B cell (primary cell): ENCODE data around the gene NTN3. TPM values are rescaled to one million over a fixed set of nuclear protein-coding genes. Genes with fewer than 3 reads are reported as not detected.

Experiments used
- ATAC-seq: fragments of 200-7000 bp; cut with Tn5 transposase; one replicate; pipeline ENCODE4 v1.10.0; 2021; ENCODE audit warnings: low read depth, mild to moderate bottlenecking, moderate number of reproducible peaks, moderate library complexity
- CTCF ChIA-PET: fragments of 350-600 bp; sonication (Branson Sonifier 250); formaldehyde crosslinking; loops from one replicate; lab custom pipeline; 2021; ENCODE audit warnings: antibody characterized with exemption, inconsistent platforms; lab: Charles Lee
- POLR2A ChIA-PET: fragments of 350-600 bp; sonication (Branson Sonifier 250); formaldehyde crosslinking; loops from one replicate; lab custom pipeline; 2021; ENCODE audit warnings: antibody characterized with exemption; lab: Charles Lee
- DNase-seq: peaks from one replicate; pipeline ENCODE4 v3.0.0; 2013
- H2AFZ ChIP-seq: 2 replicates; pipeline ENCODE4 v1.6.1; 2012; ENCODE audit warnings: mild to moderate bottlenecking, low read depth, low read length; ENCODE audit not compliant: insufficient read depth, poor library complexity, severe bottlenecking
- H3K27ac ChIP-seq, 2 donors: 1 replicate in 1 of 2; 2 replicates in 1 of 2; pipeline ENCODE4 v1.5.1; 2012 to 2013; ENCODE audit warnings: low read length in 2 of 2, mild to moderate bottlenecking in 2 of 2, moderate library complexity in 1 of 2
- H3K27me3 ChIP-seq, 4 experiments: fragments of 200-600 bp in 1 of 4; sonication (generic) in 1 of 4; replicated peaks in 1 of 4; 1 replicate in 2 of 4; 2 replicates in 2 of 4; pipeline versions ENCODE4 v1.6.1 to v1.7.0; 2013 to 2016; ENCODE audit warnings: low read length in 3 of 4, mild to moderate bottlenecking in 2 of 4, mixed read lengths in 1 of 4, moderate library complexity in 1 of 4; ENCODE audit not compliant: insufficient read depth in 4 of 4, control insufficient read depth in 3 of 4; ENCODE audit errors: control extremely low read depth in 1 of 4
- H3K36me3 ChIP-seq, 2 experiments: replicated peaks in 1 of 2; 1 replicate in 1 of 2; 2 replicates in 1 of 2; pipeline versions ENCODE4 v1.6.1 to v1.7.1; 2013; ENCODE audit warnings: low read length in 1 of 2; ENCODE audit not compliant: insufficient read depth in 2 of 2, control insufficient read depth in 1 of 2; ENCODE audit errors: control extremely low read depth in 1 of 2, extremely low read depth in 1 of 2
- H3K4me1 ChIP-seq, 2 donors: fragments of 200-600 bp in 1 of 2; sonication (generic) in 1 of 2; 1 replicate in 1 of 2; 2 replicates in 1 of 2; pipeline versions ENCODE4 v1.5.1 to v1.6.1; 2013 to 2017; ENCODE audit warnings: low read length in 2 of 2; ENCODE audit not compliant: control insufficient read depth in 2 of 2, insufficient read depth in 2 of 2
- H3K4me2 ChIP-seq: replicated peaks from 2 replicates; pipeline ENCODE3; 2012; ENCODE audit warnings: mild to moderate bottlenecking, low read depth, low read length; ENCODE audit not compliant: poor library complexity, severe bottlenecking
- H3K4me3 ChIP-seq, 5 experiments: fragments of 200-600 bp in 1 of 5; sonication (generic) in 1 of 5; 1 replicate in 3 of 5; 2 replicates in 2 of 5; pipeline versions ENCODE4 v1.5.1 to v1.7.0; 2011 to 2016; ENCODE audit warnings: low read length in 4 of 5, mild to moderate bottlenecking in 4 of 5, low read depth in 2 of 5, control low read depth in 1 of 5, moderate library complexity in 1 of 5; ENCODE audit not compliant: insufficient read depth in 1 of 5; ENCODE audit errors: control extremely low read depth in 1 of 5, extremely low read depth in 1 of 5
- H3K79me2 ChIP-seq: fragments of 200-600 bp; sonication (generic); one replicate; pipeline ENCODE4 v1.6.0; 2016; ENCODE audit warnings: low read length; ENCODE audit not compliant: control insufficient read depth, insufficient read depth
- H3K9ac ChIP-seq: fragments of 200-600 bp; sonication (generic); 2 replicates; pipeline ENCODE4 v1.6.1; 2017; ENCODE audit warnings: mild to moderate bottlenecking, low read length, moderate library complexity
- H3K9me3 ChIP-seq, 3 donors: one replicate each; pipeline versions ENCODE4 v1.6.1 to v1.7.1; 2013; ENCODE audit warnings: low read length in 2 of 3; ENCODE audit not compliant: control insufficient read depth in 2 of 3, insufficient read depth in 1 of 3; ENCODE audit errors: control extremely low read depth in 1 of 3
- H4K20me1 ChIP-seq: 2 replicates; pipeline ENCODE4 v1.6.0; 2012; ENCODE audit warnings: mild to moderate bottlenecking, low read length; ENCODE audit not compliant: insufficient read depth, control insufficient read depth, poor library complexity, severe bottlenecking
- H3K27ac Mint-ChIP-seq: one replicate; pipeline ENCODE4 v1.8.0; 2021; ENCODE audit warnings: mixed read lengths
- H3K27me3 Mint-ChIP-seq: one replicate; pipeline ENCODE4 v1.8.0; 2021; ENCODE audit warnings: mixed read lengths
- H3K4me1 Mint-ChIP-seq: one replicate; pipeline ENCODE4 v1.8.0; 2021; ENCODE audit warnings: mixed read lengths
- H3K4me3 Mint-ChIP-seq: one replicate; pipeline ENCODE4 v1.8.0; 2021; ENCODE audit warnings: mixed read lengths
- H3K9me3 Mint-ChIP-seq: one replicate; pipeline ENCODE4 v1.8.0; 2022; ENCODE audit warnings: mixed read lengths; ENCODE audit not compliant: insufficient read depth
- EZH2 ChIP-seq: IDR thresholded peaks from 2 replicates; pipeline ENCODE4 v1.6.1; 2012; ENCODE audit warnings: borderline replicate concordance, low read depth, mild to moderate bottlenecking, moderate library complexity, low read length; ENCODE audit not compliant: insufficient read depth, poor library complexity, severe bottlenecking
- WGBS: methylation state at CpG from one replicate; pipeline ENCODE4 v1.1.5; 2013; ENCODE audit warnings: missing lambda C conversion rate; ENCODE audit not compliant: insufficient coverage; 5-methylcytosine and 5-hydroxymethylcytosine counted together
- intact Hi-C: fragments of 100-400 bp; cut with micrococcal nuclease; formaldehyde crosslinking; loops from one replicate; pipeline ENCODE4 v1.10.0; 2022
- polyA plus RNA-seq: library from polyadenylated mRNA; depleted of rRNA; stranded (reverse); fragments of >200 nt; gene quantifications from 2 replicates; pipeline ENCODE4 v1.2.3, GENCODE V29; 2012
- total RNA-seq, 2 donors: library from RNA; stranded (reverse); fragments of 120-200 nt in 1 of 2; gene quantifications; 1 replicate in 1 of 2; 2 replicates in 1 of 2; pipeline versions ENCODE4 v1.2.3 to v1.2.4, GENCODE V29; 2013 to 2022
- TF ChIP-seq, protein P1 (sequence below): fragments of 200-600 bp; IDR thresholded peaks from one replicate; pipeline ENCODE4 v1.8.0; 2022; ENCODE audit warnings: antibody characterized with exemption, mild to moderate bottlenecking

Gene NTN3
- total and polyA plus RNA-seq, 2 donors (not counting 1 experiment from before 2014, with no cell fraction given): not detected

- DNase-seq: no peak
- no peak for ATAC-seq
- intact Hi-C loops: no loop called here
- no peak overlapping the region for H3K4me3 ChIP-seq
- H3K9ac ChIP-seq: no peak overlapping the region
- H3K4me2 ChIP-seq: no peak overlapping the region
- Mint-ChIP-seq H3K27me3 (no peaks in the 10 kb centered on the region), H3K4me1 (peaks cover 2% of the 10 kb centered on the region), H3K9me3 (no peaks in the 10 kb centered on the region), H3K27ac (no peak overlapping the region), H3K4me3 (no peak overlapping the region)
- no peaks in the 10 kb centered on the region for H4K20me1 ChIP-seq
- H3K27ac ChIP-seq: no peak overlapping the region
- CTCF ChIA-PET: interaction anchor here (0.9 to 1.1 kb wide), 2 partner anchors 168 to 303 kb away, joined by 3 read pairs; no protein-coding TSS in a partner anchor
- H2AFZ ChIP-seq: no peak overlapping the region
- TF ChIP-seq EZH2: no peak
- TF ChIP-seq, protein P1, sequence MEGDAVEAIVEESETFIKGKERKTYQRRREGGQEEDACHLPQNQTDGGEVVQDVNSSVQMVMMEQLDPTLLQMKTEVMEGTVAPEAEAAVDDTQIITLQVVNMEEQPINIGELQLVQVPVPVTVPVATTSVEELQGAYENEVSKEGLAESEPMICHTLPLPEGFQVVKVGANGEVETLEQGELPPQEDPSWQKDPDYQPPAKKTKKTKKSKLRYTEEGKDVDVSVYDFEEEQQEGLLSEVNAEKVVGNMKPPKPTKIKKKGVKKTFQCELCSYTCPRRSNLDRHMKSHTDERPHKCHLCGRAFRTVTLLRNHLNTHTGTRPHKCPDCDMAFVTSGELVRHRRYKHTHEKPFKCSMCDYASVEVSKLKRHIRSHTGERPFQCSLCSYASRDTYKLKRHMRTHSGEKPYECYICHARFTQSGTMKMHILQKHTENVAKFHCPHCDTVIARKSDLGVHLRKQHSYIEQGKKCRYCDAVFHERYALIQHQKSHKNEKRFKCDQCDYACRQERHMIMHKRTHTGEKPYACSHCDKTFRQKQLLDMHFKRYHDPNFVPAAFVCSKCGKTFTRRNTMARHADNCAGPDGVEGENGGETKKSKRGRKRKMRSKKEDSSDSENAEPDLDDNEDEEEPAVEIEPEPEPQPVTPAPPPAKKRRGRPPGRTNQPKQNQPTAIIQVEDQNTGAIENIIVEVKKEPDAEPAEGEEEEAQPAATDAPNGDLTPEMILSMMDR: no peak
- H3K36me3 ChIP-seq: peaks cover 0 to 4% of the 10 kb centered on the region in 2 experiments
- H3K4me1 ChIP-seq: peaks cover 0 to 8% of the 10 kb centered on the region in 2 donors
- H3K79me2 ChIP-seq: peaks cover 22% of the 10 kb centered on the region
- H3K27me3 ChIP-seq: no peaks in the 10 kb centered on the region
- 86% methylated on average over 26 of the region's 26 CpGs for WGBS
- no peaks in the 10 kb centered on the region for H3K9me3 ChIP-seq
- POLR2A ChIA-PET: no interaction called here
These were observed 26.8 kb downstream of the NTN3 start for GRCh38 chr16:2497695-2498484.
